HCT116 (cell line): ENCODE data around the gene SELPLG. TPM values are rescaled to one million over a fixed set of nuclear protein-coding genes. Genes with fewer than 3 reads are reported as not detected.

Experiments used
- ATAC-seq: fragments of 200-7000 bp; cut with Tn5 transposase; 2 replicates; pipeline ENCODE4 v1.9.1; 2020; ENCODE audit warnings: mild to moderate bottlenecking, moderate library complexity
- BruUV-seq: library from RNA; stranded (reverse); fragments of 400-500 nt; replicated peaks from 2 replicates; lab custom pipeline; 2021; lab: Mats Ljungman, UMichigan
- CTCF ChIA-PET: fragments of 300-600 bp; sonication (Branson Sonifier 250); formaldehyde crosslinking; loops from one replicate; lab custom pipeline; 2021; ENCODE audit warnings: antibody characterized with exemption; lab: Charles Lee
- POLR2A ChIA-PET: fragments of 300-600, 350-600 bp; sonication (Branson Sonifier 250); formaldehyde crosslinking; loops from one replicate; lab custom pipeline; 2021; ENCODE audit warnings: antibody characterized with exemption; lab: Charles Lee
- RAD21 ChIA-PET, 2 experiments: fragments of 300-600 bp; sonication (Branson Sonifier 250); formaldehyde crosslinking; loops; one replicate each; lab custom pipeline; 2023; ENCODE audit warnings: low total read pairs in 2 of 2; ENCODE audit not compliant: uncharacterized antibody in 2 of 2, unreplicated experiment in 2 of 2, low non-redundant PET in 1 of 2; lab: Charles Lee
- DNase-seq: peaks from one replicate; pipeline ENCODE4 v3.0.0-alpha.2; 2010; ENCODE audit warnings: low read depth, low spot score
- H2AFZ ChIP-seq: fragments of 200-600 bp; shearing (Covaris generic), sonication (generic); 2 replicates; pipeline ENCODE4 v1.6.1; 2017; ENCODE audit warnings: low read depth, mixed run types, mixed read lengths, antibody characterized with exemption, low read length; ENCODE audit not compliant: poor library complexity, severe bottlenecking
- H3K27ac ChIP-seq: 2 replicates; pipeline ENCODE4 v1.5.1; 2012; ENCODE audit warnings: low read depth, low read length
- H3K27me3 ChIP-seq: fragments of 200-600 bp; sonication (generic); 2 replicates; pipeline ENCODE4 v1.6.1; 2016; ENCODE audit warnings: mixed run types, low read length, mixed read lengths; ENCODE audit not compliant: insufficient read depth
- H3K36me3 ChIP-seq, 2 experiments: fragments of 200-500 bp in 1 of 2; fragments of 200-600 bp in 1 of 2; sonication (Bioruptor generic) in 1 of 2; sonication (generic) in 1 of 2; 2 replicates each; pipeline versions ENCODE4 v1.5.1 to v1.6.1; 2014 to 2016; ENCODE audit warnings: low read length in 2 of 2, inconsistent platforms in 1 of 2, mixed read lengths in 1 of 2, mixed run types in 1 of 2; ENCODE audit not compliant: insufficient read depth in 2 of 2, control insufficient read depth in 1 of 2
- H3K4me1 ChIP-seq, 2 experiments: fragments of 200-600 bp in 1 of 2; sonication (generic) in 1 of 2; 2 replicates each; pipeline versions ENCODE4 v1.5.1 to v1.6.1; 2012 to 2017; ENCODE audit warnings: low read length in 2 of 2, inconsistent platforms in 1 of 2, mild to moderate bottlenecking in 1 of 2, mixed read lengths in 1 of 2, mixed run types in 1 of 2, moderate library complexity in 1 of 2; ENCODE audit not compliant: insufficient read depth in 2 of 2, control insufficient read depth in 1 of 2
- H3K4me2 ChIP-seq: fragments of 200-600 bp; sonication (generic); 2 replicates; pipeline ENCODE4 v1.6.1; 2017; ENCODE audit warnings: mixed run types, low read length, mixed read lengths
- H3K4me3 ChIP-seq, 2 experiments: fragments of 200-600 bp in 1 of 2; sonication (generic) in 1 of 2; replicated peaks in 1 of 2; 2 replicates each; pipeline ENCODE4 v1.5.1; 2011 to 2016; ENCODE audit warnings: low read length in 2 of 2, control low read depth in 1 of 2, low read depth in 1 of 2, mild to moderate bottlenecking in 1 of 2, mixed read lengths in 1 of 2, mixed run types in 1 of 2
- H3K79me2 ChIP-seq: fragments of 200-600 bp; sonication (generic); 2 replicates; pipeline ENCODE4 v1.6.1; 2017; ENCODE audit warnings: mild to moderate bottlenecking, mixed run types, low read length, moderate library complexity, mixed read lengths; ENCODE audit not compliant: insufficient read depth
- H3K9ac ChIP-seq: fragments of 200-600 bp; sonication (generic); 2 replicates; pipeline ENCODE4 v1.6.1; 2016; ENCODE audit warnings: low read length, mixed read lengths
- H3K9me2 ChIP-seq: fragments of 200-600 bp; sonication (generic), shearing (Covaris generic); 2 replicates; pipeline ENCODE4 v1.6.1; 2017; ENCODE audit warnings: mixed run types, mild to moderate bottlenecking, moderate library complexity; ENCODE audit not compliant: insufficient read depth
- H3K9me3 ChIP-seq, 2 experiments: fragments of 200-500 bp in 1 of 2; fragments of 200-600 bp in 1 of 2; sonication (Bioruptor generic) in 1 of 2; sonication (generic) in 1 of 2; 2 replicates each; pipeline ENCODE4 v1.6.1; 2014 to 2017; ENCODE audit warnings: low read length in 2 of 2, mixed read lengths in 2 of 2, inconsistent platforms in 1 of 2, low read depth in 1 of 2, mild to moderate bottlenecking in 1 of 2, mixed run types in 1 of 2, moderate library complexity in 1 of 2; ENCODE audit not compliant: control insufficient read depth in 1 of 2, insufficient read depth in 1 of 2
- H4K20me1 ChIP-seq: fragments of 200-600 bp; sonication (generic), shearing (Covaris generic); 2 replicates; pipeline ENCODE4 v1.6.1; 2017; ENCODE audit warnings: mixed run types, mild to moderate bottlenecking, moderate library complexity; ENCODE audit not compliant: insufficient read depth
- CBX3 ChIP-seq: IDR thresholded peaks from 2 replicates; pipeline ENCODE4 v1.6.1; 2012; ENCODE audit warnings: low read depth
- CEBPB ChIP-seq: IDR thresholded peaks from 2 replicates; pipeline ENCODE4 v1.6.1; 2012; ENCODE audit warnings: low read depth
- EGR1 ChIP-seq: IDR thresholded peaks from 2 replicates; pipeline ENCODE4 v1.6.1; 2012; ENCODE audit warnings: low read depth
- ELF1 ChIP-seq: IDR thresholded peaks from 2 replicates; pipeline ENCODE4 v1.6.1; 2012; ENCODE audit warnings: low read depth, borderline replicate concordance
- EZH2 ChIP-seq: fragments of 200-600 bp; sonication (generic); IDR thresholded peaks from 2 replicates; pipeline ENCODE4 v1.6.1; 2017; ENCODE audit warnings: antibody characterized with exemption, mixed run types
- EZH2phosphoT487 ChIP-seq: fragments of 200-600 bp; IDR thresholded peaks from 2 replicates; pipeline ENCODE4 v1.6.1; 2018; ENCODE audit warnings: antibody characterized with exemption, borderline replicate concordance
- FOSL1 ChIP-seq: IDR thresholded peaks from 2 replicates; pipeline ENCODE4 v1.6.1; 2012; ENCODE audit warnings: low read depth
- JUND ChIP-seq: IDR thresholded peaks from 2 replicates; pipeline ENCODE4 v1.6.1; 2012
- POLR2A ChIP-seq: IDR thresholded peaks from 2 replicates; pipeline ENCODE4 v1.7.0; 2011; ENCODE audit warnings: borderline replicate concordance; ENCODE audit not compliant: insufficient read depth, insufficient read length; ENCODE audit errors: extremely low read depth
- POLR2AphosphoS5 ChIP-seq: IDR thresholded peaks from 2 replicates; pipeline ENCODE4 v1.6.1; 2011; ENCODE audit warnings: mild to moderate bottlenecking, low read depth, low read length, moderate library complexity
- RAD21 ChIP-seq: IDR thresholded peaks from 2 replicates; pipeline ENCODE4 v1.6.1; 2012; ENCODE audit warnings: low read depth, mild to moderate bottlenecking
- SIN3A ChIP-seq: IDR thresholded peaks from 2 replicates; pipeline ENCODE4 v1.6.1; 2012; ENCODE audit warnings: low read depth
- SP1 ChIP-seq: IDR thresholded peaks from 2 replicates; pipeline ENCODE4 v1.6.1; 2012; ENCODE audit warnings: low read depth
- SRF ChIP-seq: IDR thresholded peaks from 2 replicates; pipeline ENCODE4 v1.6.1; 2012; ENCODE audit warnings: low read depth
- TCF7L2 ChIP-seq: IDR thresholded peaks from 2 replicates; pipeline ENCODE4 v1.7.0; 2011; ENCODE audit warnings: borderline replicate concordance, inconsistent platforms; ENCODE audit not compliant: insufficient read depth, insufficient read length; ENCODE audit errors: extremely low read depth
- YY1 ChIP-seq: IDR thresholded peaks from 2 replicates; pipeline ENCODE4 v1.6.1; 2011; ENCODE audit warnings: low read length, low read depth, moderate library complexity, mild to moderate bottlenecking; ENCODE audit not compliant: insufficient replicate concordance; ENCODE audit errors: extremely low read depth
- ZFX ChIP-seq: fragments of 450-650 bp; IDR thresholded peaks from 2 replicates; pipeline ENCODE4 v1.6.1; 2017
- ZNF274 ChIP-seq: fragments of 200-500 bp; sonication (Bioruptor generic); IDR thresholded peaks from 2 replicates; pipeline ENCODE4 v1.6.1; 2014; ENCODE audit warnings: mild to moderate bottlenecking, low read depth, low read length, inconsistent platforms
- intact Hi-C: fragments of 100-400 bp; cut with micrococcal nuclease; formaldehyde crosslinking; loops from 2 replicates; pipeline ENCODE4 v1.10.0; 2022
- total RNA-seq: library from RNA; stranded (reverse); gene quantifications from one replicate; pipeline ENCODE4 v1.2.1, GENCODE V29; 2021; ENCODE audit not compliant: unreplicated experiment
- TF ChIP-seq, protein P1 (sequence below): IDR thresholded peaks from 2 replicates; pipeline ENCODE4 v1.6.1; 2012
- TF ChIP-seq, protein P2 (sequence below): IDR thresholded peaks from 2 replicates; pipeline ENCODE4 v1.6.1; 2012
- TF ChIP-seq, protein P3 (sequence below): IDR thresholded peaks from 2 replicates; pipeline ENCODE4 v1.6.1; 2012; ENCODE audit warnings: low read depth

The SELPLG gene
- total RNA-seq, 1 experiment from 2014 or later, result 1.2 TPM

DNA sequence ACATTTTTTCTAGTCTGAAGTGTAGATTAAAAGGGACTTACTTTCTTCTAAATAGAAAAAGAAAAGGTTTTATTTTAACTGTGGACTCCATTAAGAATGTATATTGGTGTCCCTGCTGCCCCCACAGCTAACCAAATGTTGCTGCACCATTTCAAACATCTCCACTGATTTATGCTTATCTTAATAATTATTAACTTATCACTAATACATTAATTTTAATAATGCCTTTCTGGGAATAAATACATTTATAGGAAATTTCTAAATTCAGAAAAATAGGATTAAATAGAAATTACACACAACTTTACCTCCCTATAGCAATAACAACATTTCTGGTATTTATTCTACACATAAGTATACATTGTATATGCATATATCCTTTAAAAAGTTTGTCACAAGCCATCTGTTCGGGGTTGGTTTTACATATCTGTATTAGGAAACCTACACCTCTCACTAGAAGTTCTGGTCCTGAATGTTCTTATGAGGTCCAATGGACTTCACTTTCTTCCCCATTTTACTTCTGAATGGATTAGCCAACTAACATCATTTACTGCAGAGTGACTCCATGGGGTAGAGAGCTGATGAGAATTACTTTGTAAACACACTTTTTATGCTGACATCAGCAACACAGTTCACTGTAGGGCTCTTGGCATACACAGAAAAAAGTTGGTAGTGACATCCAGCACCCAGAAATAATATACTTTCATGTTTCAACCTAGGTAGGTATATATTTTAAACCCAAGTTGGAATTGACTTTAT is 9.4 kb upstream of the SELPLG start (continued):
- TF ChIP-seq SIN3A, result no peak
- TF ChIP-seq SRF, result no peak
- TF ChIP-seq EGR1, result no peak
- no peak for TF ChIP-seq TCF7L2
- no peak for TF ChIP-seq CEBPB
- no peak for TF ChIP-seq ELF1
- TF ChIP-seq EZH2, result no peak
- TF ChIP-seq FOSL1, result no peak
- no peak for TF ChIP-seq POLR2A
- no peak for TF ChIP-seq YY1

DNA sequence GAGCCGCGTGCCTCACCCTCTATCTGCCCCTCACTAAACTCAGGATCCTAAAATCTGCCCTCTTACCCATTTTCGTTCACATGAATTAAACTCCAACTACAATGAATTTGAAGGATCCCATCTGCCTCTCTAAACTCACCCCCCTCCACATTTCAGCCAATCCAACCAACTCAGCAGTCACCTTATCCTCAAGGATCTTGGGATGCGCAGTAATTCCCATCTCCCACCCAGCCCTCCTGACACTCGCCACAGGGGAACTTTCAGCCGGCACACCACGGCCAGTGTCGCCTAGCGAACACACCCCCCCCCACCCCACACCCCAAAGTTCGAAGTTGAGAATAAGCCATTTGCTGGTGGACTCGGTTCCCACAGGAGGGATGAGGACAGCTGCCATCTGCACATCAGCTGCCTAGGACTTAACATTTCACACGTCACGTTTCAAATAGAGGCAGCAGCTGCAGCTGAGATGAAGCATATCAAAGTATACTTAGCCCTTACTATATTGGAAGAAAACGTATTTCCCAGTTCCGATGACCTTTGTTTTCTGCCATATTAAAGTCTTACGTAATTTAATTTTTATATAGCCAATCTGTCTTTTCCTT is 8.7 kb upstream of the SELPLG start:
- Histone ChIP-seq H3K27ac (no peak overlapping the region), H3K36me3 (peaks cover 0 to 10% of the 10 kb centered on the region in 2 experiments; a peak in 2 of 4 replicates), H3K27me3 (no peaks in the 10 kb centered on the region), H3K79me2 (no peaks in the 10 kb centered on the region), H3K9me3 (no peaks in the 10 kb centered on the region), H3K9me2 (no peaks in the 10 kb centered on the region), H3K9ac (no peak overlapping the region), H2AFZ (no peak overlapping the region), H3K4me1 (peaks cover 58 to 81% of the 10 kb centered on the region in 2 experiments), H3K4me3 (no peak overlapping the region), H3K4me2 (no peak overlapping the region), H4K20me1 (no peaks in the 10 kb centered on the region)
- intact Hi-C loops, result no loop called here
- TF ChIP-seq EZH2 (no peak), ZFX (no peak), ELF1 (no peak), POLR2A (no peak), SRF (no peak), CBX3 (no peak), YY1 (no peak), RAD21 (no peak), ZNF274 (no peak), FOSL1 (no peak), SIN3A (no peak), EZH2phosphoT487 (no peak), SP1 (no peak), POLR2AphosphoS5 (no peak), EGR1 (no peak), JUND (no peak), CEBPB (no peak)
- TF ChIP-seq, protein P1, sequence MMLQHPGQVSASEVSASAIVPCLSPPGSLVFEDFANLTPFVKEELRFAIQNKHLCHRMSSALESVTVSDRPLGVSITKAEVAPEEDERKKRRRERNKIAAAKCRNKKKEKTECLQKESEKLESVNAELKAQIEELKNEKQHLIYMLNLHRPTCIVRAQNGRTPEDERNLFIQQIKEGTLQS, result no peak
- TF ChIP-seq, protein P2, sequence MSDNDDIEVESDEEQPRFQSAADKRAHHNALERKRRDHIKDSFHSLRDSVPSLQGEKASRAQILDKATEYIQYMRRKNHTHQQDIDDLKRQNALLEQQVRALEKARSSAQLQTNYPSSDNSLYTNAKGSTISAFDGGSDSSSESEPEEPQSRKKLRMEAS, result no peak
- TF ChIP-seq, protein P3, sequence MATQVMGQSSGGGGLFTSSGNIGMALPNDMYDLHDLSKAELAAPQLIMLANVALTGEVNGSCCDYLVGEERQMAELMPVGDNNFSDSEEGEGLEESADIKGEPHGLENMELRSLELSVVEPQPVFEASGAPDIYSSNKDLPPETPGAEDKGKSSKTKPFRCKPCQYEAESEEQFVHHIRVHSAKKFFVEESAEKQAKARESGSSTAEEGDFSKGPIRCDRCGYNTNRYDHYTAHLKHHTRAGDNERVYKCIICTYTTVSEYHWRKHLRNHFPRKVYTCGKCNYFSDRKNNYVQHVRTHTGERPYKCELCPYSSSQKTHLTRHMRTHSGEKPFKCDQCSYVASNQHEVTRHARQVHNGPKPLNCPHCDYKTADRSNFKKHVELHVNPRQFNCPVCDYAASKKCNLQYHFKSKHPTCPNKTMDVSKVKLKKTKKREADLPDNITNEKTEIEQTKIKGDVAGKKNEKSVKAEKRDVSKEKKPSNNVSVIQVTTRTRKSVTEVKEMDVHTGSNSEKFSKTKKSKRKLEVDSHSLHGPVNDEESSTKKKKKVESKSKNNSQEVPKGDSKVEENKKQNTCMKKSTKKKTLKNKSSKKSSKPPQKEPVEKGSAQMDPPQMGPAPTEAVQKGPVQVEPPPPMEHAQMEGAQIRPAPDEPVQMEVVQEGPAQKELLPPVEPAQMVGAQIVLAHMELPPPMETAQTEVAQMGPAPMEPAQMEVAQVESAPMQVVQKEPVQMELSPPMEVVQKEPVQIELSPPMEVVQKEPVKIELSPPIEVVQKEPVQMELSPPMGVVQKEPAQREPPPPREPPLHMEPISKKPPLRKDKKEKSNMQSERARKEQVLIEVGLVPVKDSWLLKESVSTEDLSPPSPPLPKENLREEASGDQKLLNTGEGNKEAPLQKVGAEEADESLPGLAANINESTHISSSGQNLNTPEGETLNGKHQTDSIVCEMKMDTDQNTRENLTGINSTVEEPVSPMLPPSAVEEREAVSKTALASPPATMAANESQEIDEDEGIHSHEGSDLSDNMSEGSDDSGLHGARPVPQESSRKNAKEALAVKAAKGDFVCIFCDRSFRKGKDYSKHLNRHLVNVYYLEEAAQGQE, result no peak
- ATAC-seq (no peak), DNase-seq (no peak)
- BruUV-seq, result no TSS peak
- CTCF ChIA-PET, result interaction anchor here (1.5 kb wide), 1 partner anchor 24 kb away, joined by 4 read pairs; no protein-coding TSS in a partner anchor
- RAD21 ChIA-PET, result interaction anchor here in 1 of 2 experiments (0.7 kb wide), 1 partner anchor 44 kb away, joined by 6 read pairs; no protein-coding TSS in a partner anchor
- POLR2A ChIA-PET, result no interaction called here
